Panc1 (cell line): Measurements from ENCODE around the gene UBAC2.

Experiments
- POLR2AphosphoS5 ChIP-seq: IDR thresholded peaks from 2 replicates; pipeline ENCODE4 v1.6.1; 2012; ENCODE audit warnings: mild to moderate bottlenecking, low read depth, low read length, moderate library complexity
- TF ChIP-seq, protein P1 (sequence below): fragments of 450-650 bp; IDR thresholded peaks from 2 replicates; pipeline ENCODE4 v1.5.1; 2017; ENCODE audit warnings: mild to moderate bottlenecking

DNA sequence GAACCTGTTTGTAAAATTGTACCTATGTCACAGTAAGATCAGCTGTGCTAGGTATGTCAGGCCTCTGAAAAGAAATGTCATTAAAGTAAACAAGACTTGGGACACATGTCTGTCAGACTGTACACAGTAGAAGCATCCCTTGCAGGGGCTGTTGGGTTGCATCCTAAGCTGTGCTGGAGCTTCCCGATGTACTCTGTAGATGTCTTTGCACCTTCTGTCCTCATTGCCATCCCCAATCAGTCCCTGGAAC is 155.3 kb downstream of the UBAC2 start:
- TF ChIP-seq, protein P1, sequence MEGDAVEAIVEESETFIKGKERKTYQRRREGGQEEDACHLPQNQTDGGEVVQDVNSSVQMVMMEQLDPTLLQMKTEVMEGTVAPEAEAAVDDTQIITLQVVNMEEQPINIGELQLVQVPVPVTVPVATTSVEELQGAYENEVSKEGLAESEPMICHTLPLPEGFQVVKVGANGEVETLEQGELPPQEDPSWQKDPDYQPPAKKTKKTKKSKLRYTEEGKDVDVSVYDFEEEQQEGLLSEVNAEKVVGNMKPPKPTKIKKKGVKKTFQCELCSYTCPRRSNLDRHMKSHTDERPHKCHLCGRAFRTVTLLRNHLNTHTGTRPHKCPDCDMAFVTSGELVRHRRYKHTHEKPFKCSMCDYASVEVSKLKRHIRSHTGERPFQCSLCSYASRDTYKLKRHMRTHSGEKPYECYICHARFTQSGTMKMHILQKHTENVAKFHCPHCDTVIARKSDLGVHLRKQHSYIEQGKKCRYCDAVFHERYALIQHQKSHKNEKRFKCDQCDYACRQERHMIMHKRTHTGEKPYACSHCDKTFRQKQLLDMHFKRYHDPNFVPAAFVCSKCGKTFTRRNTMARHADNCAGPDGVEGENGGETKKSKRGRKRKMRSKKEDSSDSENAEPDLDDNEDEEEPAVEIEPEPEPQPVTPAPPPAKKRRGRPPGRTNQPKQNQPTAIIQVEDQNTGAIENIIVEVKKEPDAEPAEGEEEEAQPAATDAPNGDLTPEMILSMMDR: no peak
- no peak for TF ChIP-seq POLR2AphosphoS5
